Activated CD8-positive, alpha-beta T cell treated with anti-CD3 and anti-CD28 coated beads for 36 hours (primary cell): ENCODE measurements around the gene PIK3R1. TPM values are rescaled to one million over a fixed set of nuclear protein-coding genes. Genes with fewer than 3 reads are reported as not detected.
A peak's percentile ranks its signal among the peaks of the same experiment; 100 is the strongest.

Experiments used
- ATAC-seq: fragments of 200-7000 bp; cut with Tn5 transposase; one replicate; pipeline ENCODE4 v1.10.0; 2021; ENCODE audit warnings: mild to moderate bottlenecking, moderate library complexity
- CTCF ChIA-PET: fragments of 350-600 bp; sonication (Branson Sonifier 250); formaldehyde crosslinking; loops from one replicate; lab custom pipeline; 2021; ENCODE audit warnings: antibody characterized with exemption; lab: Charles Lee
- POLR2A ChIA-PET: fragments of 350-600 bp; sonication (Branson Sonifier 250); formaldehyde crosslinking; loops from one replicate; lab custom pipeline; 2021; ENCODE audit warnings: antibody characterized with exemption; lab: Charles Lee
- DNase-seq: peaks from one replicate; pipeline ENCODE4 v3.0.0-alpha.2; 2020
- H3K27ac Mint-ChIP-seq: one replicate; pipeline ENCODE4 v1.8.0; 2021; ENCODE audit warnings: mild to moderate bottlenecking, mixed read lengths
- H3K27me3 Mint-ChIP-seq: one replicate; pipeline ENCODE4 v1.8.0; 2021; ENCODE audit warnings: mixed read lengths
- H3K36me3 Mint-ChIP-seq: one replicate; pipeline ENCODE4 v1.8.0; 2021; ENCODE audit warnings: low read depth, mixed read lengths
- H3K4me1 Mint-ChIP-seq: one replicate; pipeline ENCODE4 v1.8.0; 2021; ENCODE audit warnings: low read depth, mixed read lengths
- H3K4me3 Mint-ChIP-seq: one replicate; pipeline ENCODE4 v1.8.0; 2021; ENCODE audit warnings: mild to moderate bottlenecking, moderate library complexity, mixed read lengths
- H3K9me3 Mint-ChIP-seq: one replicate; pipeline ENCODE4 v1.8.0; 2021; ENCODE audit warnings: mixed read lengths
- CTCF ChIP-seq: fragments of 200-600 bp; IDR thresholded peaks from one replicate; pipeline ENCODE4 v1.8.0; 2022; ENCODE audit warnings: antibody characterized with exemption, mild to moderate bottlenecking
- intact Hi-C: fragments of 100-400 bp; cut with micrococcal nuclease; formaldehyde crosslinking; loops from one replicate; pipeline ENCODE4 v1.10.0; 2022
- total RNA-seq, 2 experiments: library from RNA; stranded (reverse); gene quantifications; one replicate each; pipeline ENCODE4 v1.2.3, GENCODE V29; 2021

Gene PIK3R1
- total RNA-seq, 2 experiments from 2014 or later: 55.4 to 57.6 TPM

GRCh38 chr5:68258531-68258930 is 43.0 kb downstream of the PIK3R1 start:
- no peak overlapping the region for H3K4me3 Mint-ChIP-seq
- intact Hi-C loops: loop anchor here (10.0 kb wide), 1 partner anchor 1014 kb away; no protein-coding TSS in a partner anchor
- H3K36me3 Mint-ChIP-seq: peaks cover 20% of the 10 kb centered on the region
- H3K27me3 Mint-ChIP-seq: no peaks in the 10 kb centered on the region
- H3K4me1 Mint-ChIP-seq: peaks cover 82% of the 10 kb centered on the region
- TF ChIP-seq CTCF: no peak
- H3K27ac Mint-ChIP-seq: peak overlapping the region; percentile 60
- ChIA-PET POLR2A (interaction anchor here (0.7 to 2.2 kb wide), 4 partner anchors 14 to 42 kb away, joined by 3 to 11 read pairs (median 4); partner anchors contain the start of gene PIK3R1), CTCF (interaction anchor here (0.9 to 2.6 kb wide), 5 partner anchors 8 to 28 kb away, joined by 3 to 12 read pairs (median 5); no protein-coding TSS in a partner anchor)
- peak; percentile 34 for DNase-seq
- ATAC-seq: peak; percentile 28
- no peaks in the 10 kb centered on the region for H3K9me3 Mint-ChIP-seq

- Mint-ChIP-seq H3K4me1 (peaks cover 82% of the 10 kb centered on the region), H3K27me3 (no peaks in the 10 kb centered on the region), H3K4me3 (no peak overlapping the region), H3K36me3 (peaks cover 21% of the 10 kb centered on the region), H3K27ac (no peak overlapping the region), H3K9me3 (no peaks in the 10 kb centered on the region)
- CTCF ChIA-PET: interaction anchor here (0.9 to 2.6 kb wide), 4 partner anchors 9 to 21 kb away, joined by 3 to 12 read pairs (median 4); no protein-coding TSS in a partner anchor
- intact Hi-C loops: loop anchor here (10.0 kb wide), 1 partner anchor 1015 kb away; no protein-coding TSS in a partner anchor
- no peak for DNase-seq
- POLR2A ChIA-PET: interaction anchor here (0.9 to 1.2 kb wide), 2 partner anchors 12 to 43 kb away, joined by 3 read pairs; no protein-coding TSS in a partner anchor
- TF ChIP-seq CTCF: no peak
- no peak for ATAC-seq
These were observed 44.1 kb downstream of the PIK3R1 start for GRCh38 chr5:68259700-68260099.

- TF ChIP-seq CTCF: no peak
- H3K4me1 Mint-ChIP-seq: peaks cover 82% of the 10 kb centered on the region
- ChIA-PET POLR2A (no interaction called here), CTCF (interaction anchor here (1.1 to 2.6 kb wide), 3 partner anchors 8 to 12 kb away, joined by 3 to 12 read pairs (median 4); no protein-coding TSS in a partner anchor)
- no peak overlapping the region for H3K4me3 Mint-ChIP-seq
- intact Hi-C loops: no loop called here
- no peaks in the 10 kb centered on the region for H3K27me3 Mint-ChIP-seq
- DNase-seq: no peak
- H3K9me3 Mint-ChIP-seq: no peaks in the 10 kb centered on the region
- H3K36me3 Mint-ChIP-seq: peaks cover 24% of the 10 kb centered on the region
- ATAC-seq: peak; percentile 64
- H3K27ac Mint-ChIP-seq: peak overlapping the region; percentile 21
These were observed 44.9 kb downstream of the PIK3R1 start for GRCh38 chr5:68260467-68260866.

DNA sequence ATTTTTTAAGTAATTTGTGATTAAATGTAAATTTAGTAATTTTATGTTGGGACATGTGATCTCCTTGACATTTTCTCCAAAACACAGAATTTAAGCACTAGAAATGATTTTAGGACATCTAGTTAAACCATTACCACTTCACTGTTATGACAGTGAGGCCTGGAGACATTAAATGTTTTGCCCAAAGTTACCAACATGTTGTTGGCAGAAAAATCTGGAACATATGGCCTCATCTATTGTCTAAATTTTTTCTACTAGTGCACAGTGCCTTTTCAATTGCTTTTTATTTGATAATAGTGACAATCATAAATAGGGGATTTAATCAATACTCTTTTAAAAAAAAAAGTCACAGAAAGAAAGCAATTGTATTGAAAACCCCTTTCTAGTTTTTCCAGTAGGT is 45.6 kb downstream of the PIK3R1 start:
- intact Hi-C loops: no loop called here
- peaks cover 24% of the 10 kb centered on the region for H3K36me3 Mint-ChIP-seq
- POLR2A ChIA-PET: no interaction called here
- no peaks in the 10 kb centered on the region for H3K9me3 Mint-ChIP-seq
- TF ChIP-seq CTCF: no peak
- ATAC-seq: no peak
- H3K27ac Mint-ChIP-seq: no peak overlapping the region
- peaks cover 84% of the 10 kb centered on the region for H3K4me1 Mint-ChIP-seq
- no peaks in the 10 kb centered on the region for H3K27me3 Mint-ChIP-seq
- DNase-seq: no peak
- H3K4me3 Mint-ChIP-seq: no peak overlapping the region
- CTCF ChIA-PET: interaction anchor here (0.9 to 2.6 kb wide), 4 partner anchors 8 to 46 kb away, joined by 3 to 12 read pairs (median 4); partner anchors contain the start of gene PIK3R1

DNA sequence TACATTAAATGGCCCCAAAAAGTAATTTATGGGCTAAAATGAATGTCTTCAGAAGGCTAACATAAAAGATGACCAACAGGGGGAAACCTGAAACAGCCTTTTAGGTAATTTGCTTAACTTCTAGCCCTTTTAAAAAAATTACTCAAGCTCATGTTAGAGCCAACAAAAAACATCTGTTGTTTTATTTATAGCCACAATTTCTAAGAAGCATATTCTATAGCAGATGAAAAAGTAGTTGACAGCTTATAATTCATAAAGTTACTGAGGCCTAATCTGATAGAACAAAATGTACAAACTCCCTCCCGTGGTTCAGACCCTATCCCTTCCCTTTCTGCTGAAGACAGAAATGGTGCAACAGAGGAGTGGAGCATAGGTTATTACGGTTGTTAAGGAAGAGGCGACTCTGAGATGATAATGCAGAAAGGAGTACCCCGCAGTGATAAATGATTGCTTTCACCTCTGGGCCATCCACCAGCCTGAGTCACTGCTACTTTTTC is 46.1 kb downstream of the PIK3R1 start:
- Mint-ChIP-seq H3K36me3 (peaks cover 24% of the 10 kb centered on the region), H3K4me1 (peaks cover 85% of the 10 kb centered on the region), H3K9me3 (no peaks in the 10 kb centered on the region), H3K27me3 (no peaks in the 10 kb centered on the region), H3K4me3 (no peak overlapping the region), H3K27ac (peak overlapping the region; percentile 66)
- ChIA-PET CTCF (interaction anchor here (0.9 to 1.3 kb wide), 3 partner anchors 9 to 46 kb away, joined by 3 to 4 read pairs (median 3); partner anchors contain the start of gene PIK3R1), POLR2A (no interaction called here)
- no peak for TF ChIP-seq CTCF
- DNase-seq (no peak), ATAC-seq (no peak)
- intact Hi-C loops: no loop called here
